ENCODE data around the gene TRIP12.
"Not testable (repeated sequence)": the region's sequence is repeated elsewhere in the genome, so short reads cannot be mapped to it uniquely, and the experiment has no call there.

TRIP12 gene

DNA sequence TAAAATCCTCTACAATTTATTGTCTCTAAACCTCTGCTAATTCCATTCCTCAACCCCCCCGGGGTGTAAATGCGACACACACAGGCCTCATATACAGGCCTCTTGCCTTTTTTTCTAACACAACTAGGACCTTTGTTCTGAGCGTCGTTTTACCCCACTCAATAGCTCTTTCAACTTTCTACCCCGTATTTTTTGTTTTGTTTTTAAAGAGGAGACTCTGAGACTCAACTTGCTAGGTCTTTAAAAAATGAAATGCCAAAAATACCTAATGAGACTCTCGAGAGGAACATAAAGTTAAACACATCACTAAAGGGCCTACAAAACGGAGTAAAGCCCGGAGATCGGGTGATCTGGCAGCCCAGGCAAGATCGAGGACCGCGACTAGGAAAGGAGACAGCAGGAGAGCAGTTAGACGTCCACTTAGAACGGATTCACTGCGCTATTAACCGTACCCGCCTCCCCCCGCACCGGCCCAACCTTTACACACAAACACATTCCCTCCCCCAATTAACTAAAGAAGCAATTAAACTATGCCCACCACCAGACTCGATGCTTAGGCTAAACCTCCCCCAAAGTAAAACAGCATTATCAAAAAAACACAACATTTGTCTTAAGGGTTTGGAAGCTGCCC lies 1.7 kb downstream of the TRIP12 start:
- DNase-seq, result peak; percentile 20

- no peak for DNase-seq
These were observed 4.0 kb downstream of the TRIP12 start for GRCh38 chr2:229917793-229918192.

DNA sequence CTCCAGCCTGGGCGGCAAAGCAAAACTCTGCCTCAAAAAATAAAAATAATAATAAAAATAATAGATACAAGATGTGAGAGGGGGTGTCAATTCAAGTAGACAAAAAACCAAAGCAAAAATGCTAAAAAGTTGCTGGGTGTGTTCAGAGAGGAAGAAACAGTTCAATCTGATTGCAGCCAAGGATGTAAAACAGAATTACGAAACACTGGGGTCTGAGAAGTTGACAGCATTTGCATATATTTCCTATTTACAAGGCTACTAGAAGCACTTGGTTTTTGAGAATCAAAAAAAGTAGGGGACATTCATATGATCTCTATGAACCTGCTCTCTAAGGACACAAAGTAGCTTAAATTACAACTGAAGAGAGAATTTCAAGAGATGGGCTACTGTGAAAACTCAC lies 7.6 kb downstream of the TRIP12 start:
- DNase-seq, result no peak

DNA sequence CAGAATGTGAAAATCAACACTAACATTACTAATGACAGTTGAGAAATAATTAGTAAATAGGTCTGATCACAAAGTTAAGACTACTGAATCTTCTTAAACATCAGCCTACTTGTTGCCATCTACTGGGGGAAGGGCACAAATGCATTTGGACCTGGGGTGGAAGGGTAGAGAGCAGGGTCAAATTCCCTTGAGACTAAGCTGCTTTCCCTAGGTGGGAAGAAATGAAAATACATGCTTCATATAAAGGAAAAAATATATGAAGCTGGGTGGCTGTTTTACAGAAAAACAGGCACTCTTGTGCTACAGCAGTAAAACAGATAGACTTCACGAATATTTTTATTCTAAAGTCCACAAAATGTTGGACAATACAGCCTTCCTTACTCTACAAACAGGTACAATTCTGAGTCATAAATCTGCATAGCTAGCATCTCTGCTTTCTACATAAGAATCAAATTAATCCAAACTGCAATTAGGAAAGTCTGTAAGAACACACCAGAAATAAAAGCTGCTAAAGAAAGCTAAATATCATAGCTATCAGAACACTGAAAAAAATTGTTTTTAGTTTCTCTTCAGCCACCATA lies 10.9 kb downstream of the TRIP12 start:
- peak; percentile 22 for DNase-seq

GRCh38 chr2:229910147-229910831 lies 11.5 kb downstream of the TRIP12 start:
- no peak for DNase-seq

DNA sequence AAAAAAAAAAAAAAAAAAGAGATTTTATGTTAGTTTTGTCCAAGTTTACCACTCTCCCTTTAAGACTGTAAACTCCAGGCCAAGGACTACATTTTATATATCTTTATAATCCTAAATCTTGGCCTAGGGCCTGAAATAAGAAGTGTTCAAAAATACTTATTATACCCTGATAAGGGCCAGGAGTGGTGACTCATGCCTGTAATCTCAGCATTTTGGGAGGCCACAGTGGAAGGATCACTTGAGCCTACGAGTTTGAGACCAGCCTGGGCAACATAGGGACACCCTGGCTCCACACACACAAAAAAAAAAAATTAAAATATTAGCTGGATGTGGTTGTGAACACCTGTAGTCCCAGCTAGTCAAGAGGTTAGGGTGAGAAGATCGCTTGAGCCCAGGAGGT lies 12.7 kb downstream of the TRIP12 start:
- DNase-seq, result peak; percentile 32

DNA sequence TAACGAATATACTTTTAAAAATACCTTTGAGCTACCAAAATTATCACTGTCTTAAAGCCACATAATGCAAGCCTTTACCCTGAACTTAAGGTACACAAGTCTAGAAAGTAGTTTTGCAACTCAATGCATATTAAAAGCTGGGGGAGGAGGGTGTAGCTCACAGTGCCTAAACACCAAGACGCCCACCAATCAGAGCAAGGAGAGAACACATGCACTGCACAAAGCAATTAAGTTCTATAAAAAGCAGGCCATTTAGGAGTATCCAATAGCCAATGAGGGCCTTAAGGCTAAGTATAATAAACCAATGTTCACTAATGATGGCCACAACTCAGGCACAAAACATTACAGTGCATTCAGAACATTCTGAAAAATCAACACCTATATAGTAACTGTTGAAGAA lies 16.2 kb downstream of the TRIP12 start:
- DNase-seq, result no peak

DNA sequence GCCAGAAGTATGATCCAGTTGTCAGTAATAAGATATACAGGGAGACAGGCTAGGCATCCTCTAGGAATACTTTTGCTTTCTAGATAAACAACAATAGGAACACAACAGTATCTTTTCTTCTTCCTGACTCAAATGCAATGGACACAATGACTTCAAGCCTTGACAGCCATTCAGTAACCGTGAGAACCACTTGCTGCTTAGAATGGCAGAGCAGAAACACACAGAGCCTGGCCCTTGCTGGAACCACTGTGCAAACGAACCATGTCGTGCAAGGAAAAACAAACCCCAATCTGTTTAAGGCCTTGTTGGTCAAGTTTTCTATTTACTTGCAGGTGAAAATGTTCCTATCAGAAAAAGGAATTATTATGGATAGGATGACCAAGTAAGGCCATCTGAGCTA lies 18.8 kb downstream of the TRIP12 start:
- no peak for DNase-seq

DNA sequence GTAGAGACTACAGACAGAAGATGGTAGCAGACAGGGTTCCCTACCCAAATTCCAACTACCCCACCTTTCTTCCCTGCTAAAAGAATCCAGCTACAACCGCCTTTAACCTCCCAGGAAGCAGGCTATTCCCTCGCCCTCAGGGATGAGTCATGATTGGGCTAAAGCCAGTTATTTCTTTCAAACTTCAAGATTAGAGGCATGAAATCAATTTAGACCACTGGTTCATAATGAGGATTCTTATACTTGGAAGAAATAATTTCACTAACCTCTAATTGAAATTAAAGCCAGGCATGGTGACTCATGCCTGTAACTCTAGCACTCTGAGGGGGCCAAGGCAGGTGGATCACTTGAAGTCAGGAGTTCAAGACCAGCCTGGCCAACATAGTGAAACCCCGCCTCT lies 20.0 kb downstream of the TRIP12 start:
- peak; percentile 86 for DNase-seq

DNA sequence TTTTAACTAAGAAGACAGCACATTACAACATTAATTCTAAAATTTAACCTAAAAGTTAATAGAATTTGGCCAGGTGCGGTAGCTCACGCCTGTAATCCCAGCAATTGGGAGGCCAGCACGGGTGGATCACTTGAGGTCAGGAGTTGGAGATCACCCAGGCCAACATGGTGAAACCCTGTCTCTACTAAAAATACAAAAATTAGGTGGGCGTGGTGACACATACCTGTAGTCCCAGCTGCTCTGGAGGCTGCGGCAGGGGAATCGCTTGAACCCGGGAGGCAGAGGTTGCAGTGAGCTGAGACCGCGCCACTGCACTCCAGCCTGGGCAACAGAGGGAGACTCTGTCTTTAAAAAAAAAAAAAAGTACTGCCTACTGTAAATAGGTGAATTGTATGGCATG lies 21.3 kb downstream of the TRIP12 start:
- DNase-seq, result not testable (repeated sequence)

GRCh38 chr2:229900012-229900411 lies 21.8 kb downstream of the TRIP12 start:
- no peak for DNase-seq

DNA sequence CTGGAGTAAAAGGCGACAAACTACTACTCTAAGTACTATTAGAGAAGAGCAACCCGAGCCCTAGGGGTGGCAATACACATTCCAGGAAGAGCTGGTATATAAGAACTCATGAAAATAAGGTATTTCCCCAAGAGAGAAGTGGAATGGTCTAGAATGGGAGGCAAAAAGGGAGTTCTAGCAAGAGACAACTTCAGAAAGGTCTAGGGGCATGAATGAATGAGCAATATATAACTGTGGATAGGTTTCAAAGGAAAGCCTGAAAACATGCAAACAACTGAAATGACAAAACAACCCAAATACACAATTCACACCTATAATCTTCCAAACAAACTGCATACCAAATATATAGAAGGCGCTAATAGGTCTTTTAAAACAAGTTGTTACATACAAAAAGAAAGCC lies 22.2 kb downstream of the TRIP12 start:
- DNase-seq, result no peak

- no peak for DNase-seq
These were observed 25.0 kb downstream of the TRIP12 start for GRCh38 chr2:229896857-229897256.

DNA sequence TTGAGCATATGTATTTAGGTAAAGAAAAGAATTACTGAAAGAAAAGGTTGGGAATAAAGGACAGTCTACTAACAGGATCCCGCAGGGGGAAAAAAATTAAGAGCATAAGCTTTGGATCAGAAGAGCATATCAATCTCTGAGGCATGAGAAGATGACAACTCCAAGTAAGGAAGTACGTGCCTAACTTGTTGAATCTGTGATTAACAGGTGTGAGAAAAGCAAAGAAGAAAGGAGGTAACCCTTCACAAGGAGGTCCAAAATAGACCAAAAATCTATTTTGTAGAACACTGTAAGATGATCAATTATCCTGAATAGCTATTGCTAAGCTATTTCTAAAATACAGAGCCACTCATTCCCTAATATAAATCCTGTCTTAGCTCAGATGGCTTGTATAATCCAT lies 32.8 kb downstream of the TRIP12 start:
- DNase-seq, result no peak

- no peak for DNase-seq
These were observed 33.8 kb downstream of the TRIP12 start for GRCh38 chr2:229888031-229888430.

DNA sequence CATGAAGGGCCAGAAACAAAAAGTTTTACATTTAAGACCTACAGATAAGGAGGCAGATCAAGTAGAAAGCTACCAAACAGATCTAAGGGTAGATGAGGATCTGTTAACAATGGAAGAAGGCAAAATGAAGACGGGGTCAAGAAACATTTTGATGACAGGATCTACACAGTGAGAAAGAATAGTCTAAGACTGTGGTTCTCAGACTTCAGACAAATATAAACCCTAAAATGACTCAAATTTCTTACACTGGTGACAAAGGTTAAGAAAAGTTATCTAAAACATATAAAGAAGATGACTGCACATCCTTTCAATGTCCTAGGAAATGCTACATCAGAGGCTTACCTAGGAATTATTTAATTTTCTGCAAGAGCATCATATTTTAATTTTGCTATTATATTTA lies 34.4 kb downstream of the TRIP12 start:
- DNase-seq, result no peak

GRCh38 chr2:229884775-229885699 lies 36.8 kb downstream of the TRIP12 start:
- DNase-seq, result no peak

DNA sequence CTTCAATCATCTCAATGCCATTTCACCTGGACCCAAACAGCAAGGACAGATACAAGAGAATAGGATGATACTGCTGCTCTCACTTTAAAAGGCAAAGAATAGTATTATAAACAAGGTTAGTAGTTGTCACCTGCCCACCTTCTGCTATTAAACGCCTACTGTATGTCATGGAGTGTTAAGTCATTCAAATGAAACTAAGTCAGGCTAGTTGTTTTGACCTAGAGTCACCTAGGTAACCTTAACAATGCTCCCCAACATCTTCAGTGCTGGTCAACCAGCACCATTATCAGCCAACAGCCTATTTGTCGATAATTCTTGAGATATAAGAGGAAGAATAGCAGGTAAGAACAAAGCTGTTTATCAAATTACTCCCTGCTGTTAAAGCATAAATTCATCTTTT lies 39.2 kb downstream of the TRIP12 start:
- DNase-seq, result no peak

DNA sequence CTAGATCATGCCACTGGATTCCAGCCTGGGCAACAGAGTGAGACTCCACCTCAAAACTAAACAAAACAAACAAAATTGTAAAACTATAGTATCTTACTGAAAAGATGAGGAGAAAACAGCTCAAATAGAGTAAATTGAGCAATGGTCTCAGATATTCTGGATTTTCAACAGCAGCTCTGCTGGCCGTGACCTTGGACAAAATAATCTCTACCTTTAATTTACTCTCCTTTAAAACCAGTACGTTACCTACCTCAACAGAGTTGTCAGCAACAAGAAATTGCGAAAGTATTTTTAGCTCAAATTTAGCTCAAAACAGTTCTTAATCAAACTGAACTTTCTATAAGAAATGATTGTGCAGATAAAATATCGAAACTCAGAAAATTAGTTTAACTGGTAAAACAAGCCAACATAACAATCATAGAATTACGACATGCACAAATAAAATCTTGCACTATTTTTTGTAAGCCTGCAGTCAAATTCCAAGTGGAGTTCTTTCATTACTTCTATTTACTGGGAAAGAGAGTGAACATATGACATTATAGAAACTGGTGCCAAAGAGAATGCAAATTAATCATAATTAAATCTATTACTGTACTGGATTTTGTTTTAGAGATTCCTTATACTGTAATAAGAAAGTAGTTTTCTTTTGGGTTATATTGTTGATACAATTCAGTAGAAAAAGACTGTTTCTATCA lies 40.8 kb downstream of the TRIP12 start:
- no peak for DNase-seq

GRCh38 chr2:229879191-229879950 lies 42.4 kb downstream of the TRIP12 start:
- DNase-seq, result no peak

DNA sequence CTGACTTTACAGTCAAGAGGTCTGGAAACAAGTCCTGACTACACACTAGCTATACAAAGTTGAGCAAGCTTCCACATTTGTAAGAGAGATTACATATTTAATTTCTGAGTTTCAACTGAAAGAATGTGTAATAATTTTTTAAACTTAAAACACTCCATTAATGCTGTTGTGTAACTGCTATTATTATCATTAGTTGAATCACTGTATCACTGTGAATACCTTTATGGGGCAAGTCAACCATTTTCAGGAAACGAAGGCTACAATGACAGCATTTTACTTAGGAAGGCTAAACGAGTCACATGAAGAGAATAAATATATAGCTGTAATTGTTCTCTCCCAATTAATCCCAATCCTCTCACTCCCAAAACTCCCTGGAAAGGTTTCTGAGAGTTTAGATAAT lies 46.3 kb downstream of the TRIP12 start:
- no peak for DNase-seq

DNA sequence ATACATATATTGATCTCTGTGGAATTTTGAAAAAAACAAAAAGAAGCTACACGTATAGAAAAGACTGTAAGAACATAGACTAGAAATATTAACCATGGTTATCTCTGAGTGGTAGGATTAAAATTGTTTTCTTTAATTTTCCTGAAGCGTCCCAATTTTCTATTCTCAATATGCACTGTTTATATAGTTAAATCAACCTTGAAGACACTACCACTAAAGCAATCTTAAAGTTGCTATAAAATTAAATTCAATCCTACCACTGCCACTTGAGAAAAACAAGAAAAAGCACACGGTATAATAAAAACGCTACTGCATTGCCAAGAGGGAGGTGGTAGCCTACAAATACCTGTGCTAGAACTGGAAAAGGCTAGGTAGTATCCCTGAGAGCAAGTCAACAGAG lies 47.2 kb downstream of the TRIP12 start:
- no peak for DNase-seq

All from EL (cell line).